Pancreas (tissue), 10 donors: ENCODE measurements around the gene LRRC3. TPM values are rescaled to one million over a fixed set of nuclear protein-coding genes. Genes with fewer than 3 reads are reported as not detected.

Source experiments
- ATAC-seq, 4 donors: fragments of 200-7000 bp; cut with Tn5 transposase; one replicate each; pipeline versions ENCODE4 v1.8.0 to v1.9.1; 2020; ENCODE audit warnings: mild to moderate bottlenecking in 4 of 4, moderate library complexity in 4 of 4
- DNase-seq, 6 donors: peaks; one replicate each; pipeline ENCODE4 v3.0.0-alpha.2; 2020
- FAIRE-seq: peaks from 2 replicates; lab custom pipeline; 2012; peaks lifted over from hg19 to GRCh38; lab: Jason Lieb, UNC
- H3K27ac ChIP-seq, 4 donors: fragments of 200-600 bp; sonication (generic); 1 replicate in 3 of 4; 2 replicates in 1 of 4; pipeline versions ENCODE4 v1.5.0 to v1.8.0; 2020
- H3K27me3 ChIP-seq, 4 donors: fragments of 200-600 bp; one replicate each; pipeline ENCODE4 v1.8.0; 2021
- H3K36me3 ChIP-seq, 3 donors: fragments of 200-600 bp; sonication (generic) in 1 of 3; one replicate each; pipeline versions ENCODE4 v1.5.0 to v1.8.0; 2020 to 2021
- H3K4me1 ChIP-seq, 3 donors: fragments of 200-600 bp; one replicate each; pipeline ENCODE4 v1.8.0; 2021
- H3K4me3 ChIP-seq, 4 donors: fragments of 200-600 bp; sonication (generic) in 2 of 4; one replicate each; pipeline versions ENCODE4 v1.5.0 to v1.8.0; 2020 to 2021
- H3K9me3 ChIP-seq, 4 donors: fragments of 200-600 bp; one replicate each; pipeline ENCODE4 v1.8.0; 2021
- WGBS, 2 donors: extraction: QIAGEN DNeasy Blood & Tissue Kit; methylation state at CpG; one replicate each; pipeline ENCODE4 v1.1.7; 2013; 5-methylcytosine and 5-hydroxymethylcytosine counted together
- intact Hi-C, 3 donors: fragments of 100-400 bp; cut with DNase I; formaldehyde crosslinking; loops; one replicate each; pipeline versions ENCODE4 v1.11.1 to v1.14.2; 2022
- polyA plus RNA-seq, 2 donors: library from polyadenylated mRNA; stranded (reverse); fragments of 200-250 nt; gene quantifications; one replicate each; pipeline ENCODE4 v1.2.3, GENCODE V29; 2013
- total RNA-seq, 6 donors: library from RNA; stranded (reverse); fragmentation: NEBNext Ultra II Directional in 4 of 6; extraction: Animal tissue kit (Norgen Biotek cat#: 25700) in 4 of 6; gene quantifications; one replicate each; pipeline versions ENCODE4 v1.2.1 to v1.2.4, GENCODE V29; 2021 to 2023
- TF ChIP-seq, protein P1 (sequence below), 4 donors: fragments of 200-600 bp; sonication (generic) in 3 of 4; IDR thresholded peaks; one replicate each; pipeline versions ENCODE4 v1.5.0 to v1.8.0; 2021; ENCODE audit warnings: antibody characterized with exemption in 4 of 4
- donor health status: healthy with polysubstance abuse.
- donor health status: DM: no; HTN: no; CAD: no; lungs with moderate emphysema.
- donor health status: DM: no; HTN: no; CAD: no.
- donor health status: control.
- donor health status: control.
- donor health status: Bipolar disorder and iron deficiency.
- donor health status: DM: yes; HTN: yes; CAD: no.
- donor health status: DM: no; HTN: no; CAD: no.
- donor health status: DM: no; HTN: no; CAD: no.
- donor health status: DM: yes; HTN: yes; CAD: no.

Gene LRRC3
- total and polyA plus RNA-seq, 8 donors = 0.35 to 1.7 (median 0.47) TPM

DNA sequence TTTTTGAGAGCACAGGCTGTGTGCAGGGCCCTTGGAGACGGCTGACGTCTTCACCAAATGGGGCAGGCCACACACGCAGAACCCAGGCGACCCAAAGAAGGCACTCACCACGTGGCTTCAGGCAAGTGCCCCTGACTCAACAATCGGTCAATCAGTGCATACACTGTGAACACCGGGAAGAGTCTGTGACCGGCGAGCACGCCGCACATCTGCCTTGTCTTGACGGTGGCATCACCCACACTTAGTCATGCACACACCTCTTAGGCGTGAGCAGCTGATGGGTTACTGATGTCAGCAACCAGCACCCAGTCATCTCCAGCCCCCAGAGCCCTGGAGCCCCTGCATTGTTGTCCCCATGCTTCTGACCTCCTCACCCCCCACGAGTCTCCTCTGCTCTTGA, 4.9 kb upstream of the LRRC3 start:
- Histone ChIP-seq H3K27ac (no peak overlapping the region), H3K36me3 (no peaks in the 10 kb centered on the region), H3K4me1 (no peaks in the 10 kb centered on the region), H3K4me3 (no peak overlapping the region), H3K27me3 (no peaks in the 10 kb centered on the region), H3K9me3 (no peaks in the 10 kb centered on the region)
- WGBS, 2 donors = 55 to 63% methylated on average over 14 of the region's 14 CpGs
- FAIRE-seq (no peak), DNase-seq (no peak), ATAC-seq (no peak)
- intact Hi-C loops = no loop called here
- TF ChIP-seq, protein P1, sequence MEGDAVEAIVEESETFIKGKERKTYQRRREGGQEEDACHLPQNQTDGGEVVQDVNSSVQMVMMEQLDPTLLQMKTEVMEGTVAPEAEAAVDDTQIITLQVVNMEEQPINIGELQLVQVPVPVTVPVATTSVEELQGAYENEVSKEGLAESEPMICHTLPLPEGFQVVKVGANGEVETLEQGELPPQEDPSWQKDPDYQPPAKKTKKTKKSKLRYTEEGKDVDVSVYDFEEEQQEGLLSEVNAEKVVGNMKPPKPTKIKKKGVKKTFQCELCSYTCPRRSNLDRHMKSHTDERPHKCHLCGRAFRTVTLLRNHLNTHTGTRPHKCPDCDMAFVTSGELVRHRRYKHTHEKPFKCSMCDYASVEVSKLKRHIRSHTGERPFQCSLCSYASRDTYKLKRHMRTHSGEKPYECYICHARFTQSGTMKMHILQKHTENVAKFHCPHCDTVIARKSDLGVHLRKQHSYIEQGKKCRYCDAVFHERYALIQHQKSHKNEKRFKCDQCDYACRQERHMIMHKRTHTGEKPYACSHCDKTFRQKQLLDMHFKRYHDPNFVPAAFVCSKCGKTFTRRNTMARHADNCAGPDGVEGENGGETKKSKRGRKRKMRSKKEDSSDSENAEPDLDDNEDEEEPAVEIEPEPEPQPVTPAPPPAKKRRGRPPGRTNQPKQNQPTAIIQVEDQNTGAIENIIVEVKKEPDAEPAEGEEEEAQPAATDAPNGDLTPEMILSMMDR (IDR thresholded peaks at IDR 0.05) = no peak

DNA sequence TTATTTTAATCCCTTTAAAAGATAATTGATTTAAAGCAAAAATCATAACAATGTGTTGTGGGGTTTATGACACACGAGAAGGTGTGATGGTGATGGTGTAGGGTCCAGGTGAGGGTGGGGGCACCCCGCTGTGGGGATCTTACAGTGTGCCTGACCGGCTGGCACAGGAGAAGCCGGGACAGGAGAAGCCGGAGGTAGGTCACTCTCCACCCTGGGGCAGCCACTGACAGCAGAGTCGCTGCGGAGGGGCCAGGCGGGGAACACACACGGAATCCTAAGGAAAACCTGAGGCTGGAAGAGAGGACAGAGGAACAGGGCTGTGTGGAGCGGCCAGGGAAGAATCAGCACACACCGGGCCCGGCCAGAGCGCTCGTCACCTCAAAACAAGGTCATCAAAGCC, 4.3 kb upstream of the LRRC3 start:
- 64 to 78% methylated on average over 14 of the region's 14 CpGs for WGBS, 2 donors
- H3K27ac ChIP-seq = no peak overlapping the region
- intact Hi-C loops = no loop called here
- ATAC-seq (no peak), FAIRE-seq (no peak), DNase-seq (no peak)
- TF ChIP-seq, protein P1 (IDR thresholded peaks at IDR 0.05) = no peak
- peaks cover 0 to under 1% (median 0%) of the 10 kb centered on the region in 3 donors for H3K4me1 ChIP-seq
- no peaks in the 10 kb centered on the region for H3K36me3 ChIP-seq
- no peak overlapping the region for H3K4me3 ChIP-seq
- H3K27me3 ChIP-seq = no peaks in the 10 kb centered on the region
- no peaks in the 10 kb centered on the region for H3K9me3 ChIP-seq

DNA sequence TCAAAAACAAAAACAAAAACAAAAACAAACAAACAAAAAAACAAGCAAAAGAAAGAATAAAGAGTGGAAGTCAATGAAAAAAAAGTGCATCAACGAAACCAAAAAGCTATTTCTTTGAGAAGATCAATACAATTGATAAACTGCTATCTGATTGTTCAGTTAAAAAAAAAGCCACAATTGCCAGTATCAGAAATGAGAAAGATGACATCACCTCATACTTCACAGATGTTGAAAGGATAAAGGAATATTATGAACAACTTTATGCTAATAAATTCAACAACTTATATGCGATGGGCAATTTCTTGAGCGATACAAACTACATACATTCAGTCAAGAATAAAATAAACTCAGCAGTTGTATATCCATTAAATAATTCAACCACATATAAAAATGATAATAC, 2.2 kb upstream of the LRRC3 start:
- ATAC-seq (no peak), DNase-seq (no peak), FAIRE-seq (no peak)
- TF ChIP-seq, protein P1 (IDR thresholded peaks at IDR 0.05) = no peak
- intact Hi-C loops = no loop called here
- H3K27me3 ChIP-seq = no peaks in the 10 kb centered on the region
- 77 to 85% methylated on average over 3 of the region's 3 CpGs for WGBS, 2 donors
- H3K27ac ChIP-seq = no peak overlapping the region
- H3K4me1 ChIP-seq = peaks cover 0 to 5% (median 0%) of the 10 kb centered on the region in 3 donors
- H3K4me3 ChIP-seq = no peak overlapping the region
- no peaks in the 10 kb centered on the region for H3K9me3 ChIP-seq
- no peaks in the 10 kb centered on the region for H3K36me3 ChIP-seq

DNA sequence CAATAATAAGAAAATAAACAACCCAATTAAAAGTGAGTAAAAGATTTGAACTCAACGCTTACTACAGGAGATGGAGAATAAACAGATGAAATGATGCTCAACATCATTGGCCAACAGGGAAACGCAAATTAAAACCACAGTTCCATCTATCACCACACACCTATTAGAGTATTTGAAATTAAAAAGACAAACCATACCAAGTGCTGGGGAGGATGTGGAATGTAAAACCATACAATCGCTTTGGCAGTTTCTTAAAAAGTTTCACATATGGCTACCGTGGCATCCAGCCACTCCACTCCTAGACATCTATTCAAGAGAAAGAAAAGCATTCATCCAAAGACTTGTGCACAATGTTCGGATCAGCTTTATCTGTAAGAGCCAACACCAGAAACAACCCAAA, 1.3 kb upstream of the LRRC3 start:
- DNase-seq (no peak), ATAC-seq (no peak), FAIRE-seq (no peak)
- H3K4me3 ChIP-seq = no peak overlapping the region
- peaks cover 0 to 5% (median 0%) of the 10 kb centered on the region in 3 donors for H3K4me1 ChIP-seq
- TF ChIP-seq, protein P1 (IDR thresholded peaks at IDR 0.05) = no peak
- no peak overlapping the region for H3K27ac ChIP-seq
- intact Hi-C loops = no loop called here
- H3K36me3 ChIP-seq = no peaks in the 10 kb centered on the region
- no peaks in the 10 kb centered on the region for H3K9me3 ChIP-seq
- WGBS, 2 donors = 81 to 88% methylated on average over 5 of the region's 5 CpGs
- H3K27me3 ChIP-seq = no peaks in the 10 kb centered on the region

DNA sequence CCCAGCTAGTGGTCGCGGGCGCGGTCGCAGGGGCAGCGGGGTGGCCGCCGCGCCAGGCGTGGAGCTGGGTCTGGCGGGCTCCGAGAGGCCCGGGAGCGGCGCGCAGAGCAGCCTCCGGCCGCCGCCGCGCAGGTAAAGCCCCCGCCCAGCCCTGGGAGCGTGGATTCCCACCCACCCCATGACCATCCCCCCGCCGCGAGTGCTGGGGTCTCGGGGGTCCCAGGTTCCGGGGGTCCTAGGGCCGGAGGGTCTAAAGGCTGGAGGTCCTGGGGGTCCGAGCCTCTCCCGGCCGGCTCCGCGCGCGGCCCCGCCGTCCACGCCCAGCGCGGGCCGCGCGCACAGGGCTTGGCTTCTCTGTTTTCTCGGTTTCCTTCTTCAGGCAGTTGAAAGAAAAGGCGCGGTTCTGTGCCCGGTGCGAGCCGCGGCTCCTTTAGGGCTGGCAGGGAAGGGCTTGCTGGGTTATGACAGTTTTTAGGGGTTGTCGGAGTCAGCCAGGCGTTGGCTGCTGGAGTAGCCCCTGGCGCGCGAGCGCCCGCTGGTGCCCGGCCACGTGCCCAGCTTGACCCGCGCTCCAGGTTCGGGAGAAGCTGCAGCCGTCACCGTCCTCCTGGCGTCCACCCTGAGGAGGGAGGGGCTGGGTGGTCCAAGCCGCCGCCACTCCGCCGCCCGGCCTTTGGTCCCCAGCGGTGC, 359 bp downstream of the LRRC3 start:
- TF ChIP-seq, protein P1 (IDR thresholded peaks at IDR 0.05) = no peak
- ATAC-seq (peak; percentile 70 to 81 (median 75)), FAIRE-seq (no peak), DNase-seq (peak; percentile 41 to 84 (median 62))
- Histone ChIP-seq H3K9me3 (no peaks in the 10 kb centered on the region), H3K27me3 (no peaks in the 10 kb centered on the region), H3K36me3 (no peaks in the 10 kb centered on the region), H3K4me1 (peaks cover 0 to 5% (median 0%) of the 10 kb centered on the region in 3 donors), H3K27ac (no peak overlapping the region), H3K4me3 (peak overlapping the region; percentile 57 to 84 (median 61))
- 1% methylated on average over 51 to 72 of the region's 72 CpGs for WGBS, 2 donors
- intact Hi-C loops = no loop called here
